SK-N-SH (cell line): ENCODE data around the gene UBE2I. TPM values are rescaled to one million over a fixed set of nuclear protein-coding genes. Genes with fewer than 3 reads are reported as not detected.
A peak's percentile ranks its signal among the peaks of the same experiment; 100 is the strongest.

Source experiments
- CTCF ChIA-PET: fragments of 300-600, 350-600 bp; formaldehyde crosslinking; extraction: SDS; loops from one replicate; lab custom pipeline; 2021; lab: Yijun Ruan, JAX
- POLR2A ChIA-PET: fragments of 350-600 bp; sonication (Branson Sonifier 250); formaldehyde crosslinking; extraction: SDS; loops from one replicate; lab custom pipeline; 2020; ENCODE audit warnings: antibody characterized with exemption, inconsistent platforms; lab: Yijun Ruan, JAX
- DNase-seq: peaks from one replicate; pipeline ENCODE4 v3.0.0; 2012
- H2AFZ ChIP-seq: fragments of 200-600 bp; sonication (generic); 2 replicates; pipeline ENCODE4 v1.8.1; 2016; ENCODE audit warnings: antibody characterized with exemption, mild to moderate bottlenecking, low read depth
- H3F3A ChIP-seq: fragments of 200-600 bp; sonication (generic); replicated peaks from 2 replicates; pipeline ENCODE3; 2016; ENCODE audit warnings: antibody characterized with exemption, mild to moderate bottlenecking; ENCODE audit not compliant: insufficient read depth
- H3K27ac ChIP-seq, 2 experiments: fragments of 200-500 bp in 1 of 2; fragments of 200-600 bp in 1 of 2; sonication (Bioruptor generic) in 1 of 2; sonication (generic), shearing (Covaris generic) in 1 of 2; 2 replicates each; pipeline versions ENCODE4 v1.5.1 to v1.6.1; 2014 to 2016; ENCODE audit warnings: low read depth in 2 of 2, inconsistent platforms in 1 of 2, low read length in 1 of 2, mild to moderate bottlenecking in 1 of 2, mixed read lengths in 1 of 2
- H3K27me3 ChIP-seq: fragments of 200-600 bp; sonication (generic), shearing (Covaris generic); 2 replicates; pipeline ENCODE4 v1.6.1; 2016; ENCODE audit warnings: mixed run types; ENCODE audit not compliant: insufficient read depth
- H3K36me3 ChIP-seq, 2 experiments: fragments of 200-500 bp in 1 of 2; fragments of 200-600 bp in 1 of 2; sonication (Bioruptor generic) in 1 of 2; sonication (generic) in 1 of 2; replicated peaks in 1 of 2; 2 replicates each; pipeline versions ENCODE3 to v1.5.1; 2014 to 2016; ENCODE audit warnings: low read length in 1 of 2, mild to moderate bottlenecking in 1 of 2; ENCODE audit not compliant: insufficient read depth in 2 of 2, control insufficient read depth in 1 of 2
- H3K4me1 ChIP-seq, 2 experiments: fragments of 200-500 bp in 1 of 2; fragments of 200-600 bp in 1 of 2; sonication (Bioruptor generic) in 1 of 2; sonication (generic), shearing (Covaris generic) in 1 of 2; 2 replicates each; pipeline versions ENCODE4 v1.5.1 to v1.6.1; 2014 to 2016; ENCODE audit warnings: low read depth in 1 of 2, low read length in 1 of 2, mixed run types in 1 of 2; ENCODE audit not compliant: insufficient read depth in 2 of 2, control insufficient read depth in 1 of 2
- H3K4me2 ChIP-seq: fragments of 200-600 bp; sonication (generic), shearing (Covaris generic); 2 replicates; pipeline ENCODE4 v1.6.1; 2017; ENCODE audit warnings: mixed run types
- H3K4me3 ChIP-seq, 2 experiments: fragments of 200-500 bp in 1 of 2; fragments of 200-600 bp in 1 of 2; sonication (Bioruptor generic) in 1 of 2; sonication (generic), shearing (Covaris generic) in 1 of 2; 2 replicates each; pipeline versions ENCODE4 v1.5.1 to v1.8.1; 2014 to 2016; ENCODE audit warnings: low read depth in 2 of 2, inconsistent platforms in 1 of 2, low read length in 1 of 2, mild to moderate bottlenecking in 1 of 2, mixed read lengths in 1 of 2, moderate library complexity in 1 of 2
- H3K79me2 ChIP-seq: fragments of 200-600 bp; sonication (generic); 2 replicates; pipeline ENCODE4 v1.8.1; 2017; ENCODE audit warnings: mild to moderate bottlenecking; ENCODE audit not compliant: insufficient read depth
- H3K9ac ChIP-seq: fragments of 200-600 bp; sonication (generic); 2 replicates; pipeline ENCODE4 v1.6.1; 2017; ENCODE audit warnings: mixed run types
- H3K9me2 ChIP-seq: fragments of 200-600 bp; sonication (generic); 2 replicates; pipeline ENCODE4 v1.6.1; 2017; ENCODE audit warnings: mixed run types
- H3K9me3 ChIP-seq: fragments of 200-600 bp; sonication (generic); 2 replicates; pipeline ENCODE4 v1.6.1; 2017; ENCODE audit warnings: mixed run types, mild to moderate bottlenecking, moderate library complexity
- H4K20me1 ChIP-seq: fragments of 200-600 bp; sonication (generic); 2 replicates; pipeline ENCODE4 v1.6.1; 2017; ENCODE audit warnings: mild to moderate bottlenecking, mixed run types; ENCODE audit not compliant: insufficient read depth
- EP300 ChIP-seq, 2 experiments: IDR thresholded peaks; 2 replicates each; pipeline versions ENCODE4 v1.4.0 to v1.6.1; 2012; ENCODE audit warnings: borderline replicate concordance in 1 of 2, low read depth in 1 of 2, low read length in 1 of 2
- FOSL2 ChIP-seq: IDR thresholded peaks from 2 replicates; pipeline ENCODE4 v1.4.0; 2012; ENCODE audit warnings: low read depth, mild to moderate bottlenecking, moderate library complexity, borderline replicate concordance
- MXI1 ChIP-seq: IDR thresholded peaks from 2 replicates; pipeline ENCODE4 v1.6.1; 2012; ENCODE audit warnings: mild to moderate bottlenecking, low read depth, low read length, improper control_type of control experiment
- RAD21 ChIP-seq: IDR thresholded peaks from 2 replicates; pipeline ENCODE4 v1.6.1; 2012; ENCODE audit warnings: mild to moderate bottlenecking, low read length
- RCOR1 ChIP-seq: fragments of 150-350 bp; IDR thresholded peaks from 2 replicates; pipeline ENCODE4 v1.6.1; 2017; ENCODE audit warnings: antibody characterized with exemption, low read length
- REST ChIP-seq: IDR thresholded peaks from 2 replicates; pipeline ENCODE4 v1.6.1; 2012; ENCODE audit warnings: mild to moderate bottlenecking, low read depth, low read length, moderate library complexity
- RFX5 ChIP-seq: IDR thresholded peaks from 2 replicates; pipeline ENCODE4 v1.6.1; 2012; ENCODE audit warnings: mild to moderate bottlenecking, improper control_type of control experiment, low read length
- TEAD4 ChIP-seq: IDR thresholded peaks from 2 replicates; pipeline ENCODE4 v1.4.0; 2012; ENCODE audit warnings: mild to moderate bottlenecking, borderline replicate concordance; ENCODE audit not compliant: insufficient read depth
- WGBS: methylation state at CpG from one replicate; pipeline ENCODE4 v1.1.6; 2017; ENCODE audit warnings: low lambda C conversion rate; 5-methylcytosine and 5-hydroxymethylcytosine counted together
- polyA plus RNA-seq, 3 experiments: library from polyadenylated mRNA; depleted of rRNA; stranded (reverse); fragments of >200 nt; gene quantifications; 2 replicates each; pipeline ENCODE4 v1.2.3, GENCODE V29; 2012
- TF ChIP-seq, protein P1 (sequence below): IDR thresholded peaks from 2 replicates; pipeline ENCODE4 v1.4.0; 2012; ENCODE audit warnings: low read depth, borderline replicate concordance

UBE2I gene
- polyA plus RNA-seq, 1 of the 3 experiments (the other 2 are of a cell fraction), result 107 TPM

GRCh38 chr16:1351215-1351581, 41.8 kb downstream of the UBE2I start:
- peak overlapping the region; percentile 98 for H3K4me3 ChIP-seq
- TF ChIP-seq RAD21 (no peak), EP300 (IDR thresholded peaks at IDR 0.05; ENCODE audit: borderline replicate concordance in 1 of 2, low read depth in 1 of 2, low read length in 1 of 2) (no peak), RFX5 (no peak), MXI1 (no peak), FOSL2 (no peak), TEAD4 (no peak), RCOR1 (no peak), REST (no peak)
- TF ChIP-seq, protein P1, sequence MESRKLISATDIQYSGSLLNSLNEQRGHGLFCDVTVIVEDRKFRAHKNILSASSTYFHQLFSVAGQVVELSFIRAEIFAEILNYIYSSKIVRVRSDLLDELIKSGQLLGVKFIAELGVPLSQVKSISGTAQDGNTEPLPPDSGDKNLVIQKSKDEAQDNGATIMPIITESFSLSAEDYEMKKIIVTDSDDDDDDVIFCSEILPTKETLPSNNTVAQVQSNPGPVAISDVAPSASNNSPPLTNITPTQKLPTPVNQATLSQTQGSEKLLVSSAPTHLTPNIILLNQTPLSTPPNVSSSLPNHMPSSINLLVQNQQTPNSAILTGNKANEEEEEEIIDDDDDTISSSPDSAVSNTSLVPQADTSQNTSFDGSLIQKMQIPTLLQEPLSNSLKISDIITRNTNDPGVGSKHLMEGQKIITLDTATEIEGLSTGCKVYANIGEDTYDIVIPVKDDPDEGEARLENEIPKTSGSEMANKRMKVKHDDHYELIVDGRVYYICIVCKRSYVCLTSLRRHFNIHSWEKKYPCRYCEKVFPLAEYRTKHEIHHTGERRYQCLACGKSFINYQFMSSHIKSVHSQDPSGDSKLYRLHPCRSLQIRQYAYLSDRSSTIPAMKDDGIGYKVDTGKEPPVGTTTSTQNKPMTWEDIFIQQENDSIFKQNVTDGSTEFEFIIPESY, result no peak
- no peaks in the 10 kb centered on the region for H3K9me2 ChIP-seq
- H3K79me2 ChIP-seq, result peaks cover 54% of the 10 kb centered on the region
- POLR2A ChIA-PET, result no interaction called here
- no peaks in the 10 kb centered on the region for H3K9me3 ChIP-seq
- no peaks in the 10 kb centered on the region for H3K27me3 ChIP-seq
- H4K20me1 ChIP-seq, result peaks cover 10% of the 10 kb centered on the region; the same call in 1 of the 2 replicates
- no peak for DNase-seq
- peak overlapping the region; percentile 98 for H3K4me2 ChIP-seq
- CTCF ChIA-PET, result interaction anchor here (2.3 kb wide), 1 partner anchor 13 kb away, joined by 11 read pairs; no protein-coding TSS in a partner anchor
- H3F3A ChIP-seq, result no peaks in the 10 kb centered on the region
- H3K4me1 ChIP-seq, result peaks cover 0 to 15% of the 10 kb centered on the region in 2 experiments; a peak in 2 of 4 replicates
- H3K36me3 ChIP-seq, result peaks cover 0 to 19% of the 10 kb centered on the region in 2 experiments
- WGBS, result 4% methylated on average over 15 of the region's 35 CpGs
- H3K9ac ChIP-seq, result peak overlapping the region; percentile 82
- peak overlapping the region in 1 of 2 experiments; percentile 56; a peak in 1 of 4 replicates for H3K27ac ChIP-seq
- no peak overlapping the region for H2AFZ ChIP-seq
